Activated naive CD8-positive, alpha-beta T cell treated with anti-CD3 and anti-CD28 coated beads, Interleukin-2, amount 50 U/mL, for 24 hours (primary cell): ENCODE results near the gene OSBPL9.
"Not testable (repeated sequence)": the region's sequence is repeated elsewhere in the genome, so short reads cannot be mapped to it uniquely, and the experiment has no call there.

Source experiments
- ATAC-seq: fragments of 150-1000 bp; cut with Tn5 transposase; one replicate; pipeline ENCODE4 v1.10.0; 2021
- DNase-seq: peaks from one replicate; pipeline ENCODE4 v3.0.0; 2021
- H3K27ac Mint-ChIP-seq: one replicate; pipeline ENCODE4 v1.8.0; 2021; ENCODE audit warnings: mild to moderate bottlenecking, mixed read lengths
- H3K27me3 Mint-ChIP-seq: one replicate; pipeline ENCODE4 v1.8.0; 2021; ENCODE audit warnings: mixed read lengths
- H3K36me3 Mint-ChIP-seq: one replicate; pipeline ENCODE4 v1.8.0; 2021; ENCODE audit warnings: low read depth, mixed read lengths
- H3K4me1 Mint-ChIP-seq: one replicate; pipeline ENCODE4 v1.8.0; 2021; ENCODE audit warnings: mixed read lengths
- H3K4me3 Mint-ChIP-seq: one replicate; pipeline ENCODE4 v1.8.0; 2021; ENCODE audit warnings: mild to moderate bottlenecking, moderate library complexity, mixed read lengths
- H3K9me3 Mint-ChIP-seq: one replicate; pipeline ENCODE4 v1.8.0; 2021; ENCODE audit warnings: mixed read lengths

OSBPL9 gene

GRCh38 chr1:51732701-51733425, 116.0 kb downstream of the OSBPL9 start:
- Mint-ChIP-seq H3K27ac (no peak overlapping the region), H3K27me3 (no peaks in the 10 kb centered on the region), H3K4me3 (no peak overlapping the region), H3K4me1 (peaks cover 54% of the 10 kb centered on the region), H3K36me3 (no peaks in the 10 kb centered on the region), H3K9me3 (no peaks in the 10 kb centered on the region)
- ATAC-seq (no peak), DNase-seq (no peak)

DNA sequence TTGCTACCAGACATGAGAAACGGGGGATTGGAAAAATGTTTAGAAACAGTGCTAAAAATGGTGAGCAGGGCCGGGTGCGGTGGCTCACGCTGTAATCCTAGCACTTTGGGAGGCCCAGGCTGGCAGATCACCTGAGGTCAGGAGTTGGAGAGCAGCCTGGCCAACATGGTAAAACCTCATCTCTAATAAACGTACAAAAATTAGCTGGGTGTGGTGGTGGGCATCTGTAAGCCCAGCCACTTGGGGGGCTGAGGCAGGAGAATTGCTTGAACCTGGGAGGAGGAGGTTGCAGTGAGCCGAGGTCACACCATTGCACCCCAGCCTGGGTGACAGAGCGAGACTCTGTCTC, 116.5 kb downstream of the OSBPL9 start:
- H3K4me3 Mint-ChIP-seq, ATAC-seq, H3K27ac Mint-ChIP-seq, H3K9me3 Mint-ChIP-seq, H3K27me3 Mint-ChIP-seq, DNase-seq, H3K36me3 Mint-ChIP-seq: not testable (repeated sequence)
- peaks cover 49% of the 10 kb centered on the region for H3K4me1 Mint-ChIP-seq

DNA sequence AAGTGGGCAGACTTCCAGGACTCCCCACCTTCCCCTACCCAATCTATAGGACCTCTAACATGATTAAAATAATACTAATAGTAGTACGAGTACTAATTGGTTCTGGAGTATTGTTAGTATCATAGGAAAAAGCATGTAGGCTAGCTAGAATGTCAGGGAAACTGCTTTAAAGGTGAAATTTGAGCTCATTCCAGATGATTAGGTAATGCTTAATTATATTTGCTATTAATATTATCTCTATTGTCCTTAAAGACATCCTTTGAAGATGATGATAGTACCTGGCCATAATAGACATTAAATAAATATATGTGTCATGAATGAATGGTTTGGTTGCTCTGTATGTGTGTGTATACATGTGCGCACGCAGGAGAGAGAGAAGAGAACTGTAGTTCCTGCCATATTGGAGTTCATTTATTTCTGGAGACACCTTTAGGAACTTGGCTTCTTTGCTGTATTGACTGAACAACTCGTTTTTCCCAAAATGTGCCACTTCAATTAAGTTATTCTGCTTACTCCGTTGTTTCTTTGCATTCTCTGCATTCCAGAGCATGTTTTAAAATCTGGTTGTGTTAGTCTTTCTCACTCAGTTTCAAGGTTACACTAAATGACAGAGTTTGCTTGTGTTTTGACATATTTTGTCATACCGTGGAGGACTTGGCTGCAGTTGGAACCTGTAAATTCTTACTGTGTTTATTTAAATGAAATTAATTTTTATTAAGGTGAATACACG, 117.1 kb downstream of the OSBPL9 start:
- DNase-seq: no peak
- no peak for ATAC-seq
- Mint-ChIP-seq H3K9me3 (no peaks in the 10 kb centered on the region), H3K4me3 (no peak overlapping the region), H3K27ac (no peak overlapping the region), H3K4me1 (peaks cover 45% of the 10 kb centered on the region), H3K27me3 (no peaks in the 10 kb centered on the region), H3K36me3 (no peaks in the 10 kb centered on the region)

GRCh38 chr1:51734896-51735745, 118.2 kb downstream of the OSBPL9 start:
- DNase-seq (no peak), ATAC-seq (no peak)
- Mint-ChIP-seq H3K27ac (no peak overlapping the region), H3K4me1 (peaks cover 48% of the 10 kb centered on the region), H3K4me3 (no peak overlapping the region), H3K36me3 (no peaks in the 10 kb centered on the region), H3K9me3 (no peaks in the 10 kb centered on the region), H3K27me3 (no peaks in the 10 kb centered on the region)

- DNase-seq (no peak), ATAC-seq (no peak)
- no peak overlapping the region for H3K27ac Mint-ChIP-seq
- H3K27me3 Mint-ChIP-seq: no peaks in the 10 kb centered on the region
- H3K36me3 Mint-ChIP-seq: no peaks in the 10 kb centered on the region
- H3K4me1 Mint-ChIP-seq: peaks cover 44% of the 10 kb centered on the region
- no peaks in the 10 kb centered on the region for H3K9me3 Mint-ChIP-seq
- H3K4me3 Mint-ChIP-seq: no peak overlapping the region
These were observed 118.9 kb downstream of the OSBPL9 start for GRCh38 chr1:51735746-51736254.

GRCh38 chr1:51736702-51737101, 119.8 kb downstream of the OSBPL9 start:
- Mint-ChIP-seq H3K27ac (no peak overlapping the region), H3K4me1 (peaks cover 40% of the 10 kb centered on the region), H3K9me3 (no peaks in the 10 kb centered on the region), H3K36me3 (peaks cover under 1% of the 10 kb centered on the region), H3K27me3 (no peaks in the 10 kb centered on the region), H3K4me3 (no peak overlapping the region)
- ATAC-seq (no peak), DNase-seq (no peak)

GRCh38 chr1:51738681-51739080, 121.8 kb downstream of the OSBPL9 start:
- H3K9me3 Mint-ChIP-seq: no peaks in the 10 kb centered on the region
- peaks cover 6% of the 10 kb centered on the region for H3K36me3 Mint-ChIP-seq
- no peaks in the 10 kb centered on the region for H3K27me3 Mint-ChIP-seq
- H3K4me1 Mint-ChIP-seq: peaks cover 31% of the 10 kb centered on the region
- no peak overlapping the region for H3K27ac Mint-ChIP-seq
- ATAC-seq (no peak), DNase-seq (no peak)
- H3K4me3 Mint-ChIP-seq: no peak overlapping the region

DNA sequence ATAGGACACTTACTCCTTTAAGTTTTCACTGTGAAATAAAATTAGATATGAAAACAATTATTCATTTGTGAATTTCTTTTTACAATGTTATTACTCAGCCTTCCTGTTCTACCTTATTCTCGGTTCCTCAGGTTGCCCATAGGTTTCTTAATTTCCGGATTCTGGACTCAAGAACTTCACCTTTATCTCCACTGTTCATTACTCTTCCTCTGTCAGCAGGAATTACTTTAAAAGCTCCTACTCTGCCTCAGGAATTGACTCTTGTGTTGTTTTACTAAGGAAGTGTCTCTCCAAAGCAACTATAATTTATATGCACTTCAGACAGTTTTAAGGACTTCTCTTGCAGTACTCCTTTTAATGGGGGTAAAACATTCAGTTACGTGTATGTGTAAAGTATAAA, 123.8 kb downstream of the OSBPL9 start:
- peaks cover 6% of the 10 kb centered on the region for H3K36me3 Mint-ChIP-seq
- DNase-seq (no peak), ATAC-seq (no peak)
- H3K27ac Mint-ChIP-seq: no peak overlapping the region
- H3K4me3 Mint-ChIP-seq: no peak overlapping the region
- H3K9me3 Mint-ChIP-seq: no peaks in the 10 kb centered on the region
- H3K4me1 Mint-ChIP-seq: peaks cover 26% of the 10 kb centered on the region
- H3K27me3 Mint-ChIP-seq: no peaks in the 10 kb centered on the region

DNA sequence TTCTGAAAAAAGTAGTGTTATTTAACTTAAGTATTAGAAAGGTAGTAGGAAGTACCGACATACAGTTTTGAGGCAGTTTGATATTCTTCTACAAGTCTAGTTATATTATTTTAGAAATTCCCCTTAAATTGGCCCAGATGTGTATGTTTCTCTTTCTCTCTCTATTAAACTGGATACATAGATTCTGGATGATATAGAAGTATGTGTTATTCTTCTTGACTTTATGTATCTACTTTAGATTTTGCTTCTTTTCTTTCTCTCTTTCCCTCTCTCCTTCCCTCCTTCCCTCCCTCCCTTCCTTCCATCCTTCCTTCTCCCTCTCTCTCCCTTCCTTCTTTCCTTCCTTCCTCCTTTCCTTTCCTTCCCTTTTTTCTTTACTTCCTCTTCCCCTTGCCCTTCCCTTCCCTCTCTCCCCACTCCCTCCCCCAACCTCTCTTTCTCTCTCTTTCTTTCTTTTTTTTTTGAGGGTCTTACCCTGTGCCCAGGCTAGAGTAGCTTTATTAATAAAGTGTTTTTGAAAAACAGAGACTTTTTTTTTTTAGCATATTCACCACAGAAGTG, 124.3 kb downstream of the OSBPL9 start:
- no peak for DNase-seq
- no peak for ATAC-seq
- H3K4me3 Mint-ChIP-seq: no peak overlapping the region
- H3K4me1 Mint-ChIP-seq: peaks cover 23% of the 10 kb centered on the region
- H3K27me3 Mint-ChIP-seq: no peaks in the 10 kb centered on the region
- no peak overlapping the region for H3K27ac Mint-ChIP-seq
- no peaks in the 10 kb centered on the region for H3K9me3 Mint-ChIP-seq
- peaks cover 6% of the 10 kb centered on the region for H3K36me3 Mint-ChIP-seq

DNA sequence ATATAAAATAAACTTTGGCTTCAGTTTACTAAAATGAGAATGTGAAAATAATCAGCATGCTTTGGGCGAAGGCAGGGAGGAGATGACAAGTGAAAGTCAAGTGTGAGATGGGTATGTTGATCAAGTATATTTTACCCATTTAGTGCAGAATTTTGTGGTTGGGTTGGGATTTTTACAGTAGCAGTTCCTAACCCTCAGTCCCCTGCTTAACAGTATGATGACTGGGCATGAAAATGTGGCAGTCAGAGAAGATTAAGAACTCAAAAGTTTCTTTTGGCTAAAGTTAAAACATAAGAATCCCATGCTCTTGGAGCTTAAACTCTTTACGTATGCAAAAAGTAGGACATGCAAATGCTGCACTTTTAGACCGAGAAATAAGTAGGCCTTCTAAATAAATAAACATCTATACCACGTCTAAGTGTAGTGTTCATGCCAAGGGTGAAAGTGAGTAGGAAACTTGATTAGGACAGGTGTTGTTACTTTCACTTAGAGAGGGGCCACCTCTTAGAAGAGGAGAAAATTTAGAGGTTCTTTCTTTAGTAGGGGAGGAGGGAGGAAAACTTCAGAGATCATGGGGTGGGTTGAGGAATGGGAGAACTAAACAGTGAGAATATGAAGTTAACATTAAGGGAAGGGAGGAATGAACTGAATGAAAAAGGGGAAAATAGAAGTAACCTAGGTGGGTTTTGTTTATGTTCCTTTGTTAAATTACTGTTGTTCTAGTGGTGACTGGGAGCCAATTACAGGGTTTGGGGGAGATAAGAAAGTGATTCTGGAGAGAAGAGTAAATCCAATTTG, 127.8 kb downstream of the OSBPL9 start:
- peaks cover 11% of the 10 kb centered on the region for H3K36me3 Mint-ChIP-seq
- no peak for ATAC-seq
- H3K9me3 Mint-ChIP-seq: no peaks in the 10 kb centered on the region
- no peak overlapping the region for H3K27ac Mint-ChIP-seq
- no peak for DNase-seq
- H3K4me3 Mint-ChIP-seq: no peak overlapping the region
- H3K4me1 Mint-ChIP-seq: peaks cover 18% of the 10 kb centered on the region
- no peaks in the 10 kb centered on the region for H3K27me3 Mint-ChIP-seq

DNA sequence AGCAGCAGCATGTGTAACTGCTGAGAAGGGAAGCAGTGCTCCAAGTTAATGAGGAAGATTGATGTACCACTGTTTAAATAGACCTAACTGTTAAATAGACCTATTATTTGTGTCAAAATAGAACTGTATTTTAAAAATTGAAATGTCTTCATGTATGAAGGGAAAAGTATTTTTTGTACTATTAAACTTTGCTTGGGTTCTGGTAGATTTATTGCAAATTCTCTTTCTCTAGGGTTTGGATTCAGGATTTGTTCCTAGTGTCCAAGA, 128.3 kb downstream of the OSBPL9 start:
- no peak overlapping the region for H3K27ac Mint-ChIP-seq

DNA sequence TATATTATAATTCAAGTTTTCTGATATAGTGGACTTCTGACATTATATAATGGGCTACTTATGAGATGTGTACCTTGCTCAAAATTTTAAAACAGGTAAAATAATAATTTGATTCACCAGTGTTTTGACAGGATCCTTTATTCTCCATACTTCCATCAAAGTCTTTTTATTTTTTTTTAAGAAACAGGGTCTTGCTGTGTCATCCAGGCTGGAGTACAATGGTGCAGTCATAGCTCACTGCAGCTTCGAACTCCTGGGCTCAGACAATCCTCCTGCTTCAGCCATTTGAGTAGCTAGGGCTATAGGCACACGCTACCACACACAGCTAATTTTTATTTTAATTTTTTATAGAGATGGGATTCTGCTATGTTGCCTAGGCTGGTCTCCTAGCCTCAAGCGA, 132.3 kb downstream of the OSBPL9 start:
- Mint-ChIP-seq H3K27ac (no peak overlapping the region), H3K4me1 (peaks cover 10% of the 10 kb centered on the region), H3K4me3 (no peak overlapping the region), H3K27me3 (no peaks in the 10 kb centered on the region), H3K36me3 (peaks cover 23% of the 10 kb centered on the region), H3K9me3 (no peaks in the 10 kb centered on the region)
- no peak for DNase-seq
- ATAC-seq: no peak

More for the DNA sequence above, 128.3 kb downstream of the OSBPL9 start:
- no peak overlapping the region for H3K4me3 Mint-ChIP-seq
- no peaks in the 10 kb centered on the region for H3K27me3 Mint-ChIP-seq
- ATAC-seq: no peak
- no peak for DNase-seq
- H3K36me3 Mint-ChIP-seq: peaks cover 12% of the 10 kb centered on the region
- H3K9me3 Mint-ChIP-seq: no peaks in the 10 kb centered on the region
- peaks cover 15% of the 10 kb centered on the region for H3K4me1 Mint-ChIP-seq

DNA sequence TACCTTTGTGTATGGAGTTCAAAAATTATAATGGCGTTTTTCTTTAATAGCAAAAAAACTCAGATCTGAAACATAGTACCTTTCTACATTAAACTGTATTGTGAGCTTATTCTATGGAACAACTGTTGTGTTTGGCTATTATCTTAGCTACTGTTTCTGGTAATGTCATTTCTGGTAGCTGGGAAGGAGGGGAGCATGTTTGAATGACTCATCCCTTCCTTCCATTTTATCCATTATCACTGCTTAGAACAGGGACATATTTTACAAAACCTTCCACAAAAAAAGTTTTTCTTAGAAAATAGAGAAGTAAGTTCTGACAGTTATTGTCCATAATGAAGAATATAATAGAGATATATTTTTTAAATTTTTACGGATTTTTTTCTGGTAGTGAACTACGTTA, 133.3 kb downstream of the OSBPL9 start:
- ATAC-seq: no peak
- peaks cover 23% of the 10 kb centered on the region for H3K36me3 Mint-ChIP-seq
- no peak overlapping the region for H3K4me3 Mint-ChIP-seq
- H3K27ac Mint-ChIP-seq: no peak overlapping the region
- H3K9me3 Mint-ChIP-seq: no peaks in the 10 kb centered on the region
- H3K4me1 Mint-ChIP-seq: no peaks in the 10 kb centered on the region
- DNase-seq: no peak
- no peaks in the 10 kb centered on the region for H3K27me3 Mint-ChIP-seq

DNA sequence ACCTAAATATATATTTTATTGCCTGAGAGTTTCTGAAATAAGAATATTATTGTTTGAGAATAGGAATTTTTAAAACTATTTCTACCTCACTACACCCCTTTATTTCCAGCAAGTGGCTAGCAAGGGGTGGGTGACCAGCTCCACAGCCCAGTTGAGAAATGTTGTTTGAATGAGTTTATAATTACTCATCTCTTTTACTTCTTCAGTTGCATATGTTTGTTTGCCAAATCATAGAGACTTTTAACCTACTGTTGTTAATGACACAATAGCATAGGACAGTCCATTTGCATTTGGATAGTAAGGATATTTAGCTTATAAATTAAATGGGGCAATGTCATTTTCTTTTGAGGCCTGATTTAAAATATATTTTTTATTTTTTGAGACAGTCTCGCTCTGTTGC, 133.8 kb downstream of the OSBPL9 start:
- H3K27ac Mint-ChIP-seq: no peak overlapping the region
- H3K36me3 Mint-ChIP-seq: peaks cover 25% of the 10 kb centered on the region
- no peak for ATAC-seq
- no peak overlapping the region for H3K4me3 Mint-ChIP-seq
- H3K27me3 Mint-ChIP-seq: no peaks in the 10 kb centered on the region
- no peaks in the 10 kb centered on the region for H3K9me3 Mint-ChIP-seq
- H3K4me1 Mint-ChIP-seq: no peaks in the 10 kb centered on the region
- DNase-seq: no peak
